Fibroblast of peridontal ligament (primary cell): Measurements from ENCODE around the gene IL9.
"Not testable (repeated sequence)": the region's sequence is repeated elsewhere in the genome, so short reads cannot be mapped to it uniquely, and the experiment has no call there.

Experiments
- DNase-seq: peaks from one replicate; pipeline ENCODE4 v3.0.0-alpha.2; 2010; ENCODE audit errors: extremely low read depth

Gene IL9

DNA sequence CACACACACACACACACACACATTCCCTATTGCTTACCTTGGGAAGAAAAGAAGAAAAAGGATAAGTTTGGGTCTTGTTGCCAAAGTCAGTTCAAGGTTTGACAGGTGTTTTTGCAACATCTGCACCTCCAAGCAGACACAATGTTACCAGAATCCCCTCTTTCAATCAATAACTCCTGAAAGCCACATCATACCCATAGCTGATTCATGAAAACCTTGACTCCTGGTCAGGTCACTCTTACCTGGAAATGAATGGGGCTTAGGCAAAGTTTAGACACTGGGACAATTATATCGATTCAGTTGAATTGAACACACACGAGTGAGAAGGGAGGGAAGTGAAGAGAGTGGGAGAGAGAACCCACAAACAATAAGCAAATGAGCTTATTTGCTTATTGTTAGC is 27.0 kb downstream of the IL9 start:
- no peak for DNase-seq

DNA sequence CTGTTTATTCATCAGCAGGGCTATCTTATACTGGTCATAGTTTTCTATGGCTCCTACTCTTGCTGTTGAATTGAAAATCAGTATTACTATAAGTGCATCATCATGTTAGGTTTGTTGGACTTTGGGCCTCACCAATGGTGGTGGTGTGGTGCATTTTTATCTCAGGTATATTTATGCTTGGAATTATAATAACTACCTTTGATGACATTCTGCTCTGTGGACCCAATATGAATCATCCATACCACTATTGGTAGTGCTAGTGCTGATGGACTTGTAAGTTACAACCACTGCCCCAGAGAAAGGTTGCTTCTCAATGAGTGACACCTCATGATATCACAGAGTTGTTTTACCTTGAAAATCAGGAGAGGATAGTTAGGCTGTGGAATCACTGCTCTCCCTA is 28.0 kb downstream of the IL9 start:
- DNase-seq: no peak

DNA sequence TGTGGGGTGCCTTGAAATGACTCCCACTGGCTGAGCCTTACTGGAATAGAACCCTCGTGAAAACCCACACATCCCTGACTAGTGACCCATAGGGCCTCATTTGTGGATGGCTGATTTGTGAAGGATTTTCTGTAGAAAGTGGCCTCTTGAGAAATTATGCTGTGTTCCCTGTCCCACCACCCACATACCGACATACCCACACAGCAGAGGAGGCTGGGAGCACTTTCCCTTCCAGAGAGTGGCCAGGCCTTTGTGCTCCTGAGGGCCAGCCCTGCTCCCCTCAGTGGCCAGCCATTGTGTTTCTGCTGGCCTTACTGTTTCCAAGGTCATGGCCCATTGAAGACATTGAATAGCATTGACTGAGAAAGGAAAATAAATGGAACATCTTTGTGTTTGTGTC is 29.6 kb downstream of the IL9 start:
- DNase-seq: no peak

DNA sequence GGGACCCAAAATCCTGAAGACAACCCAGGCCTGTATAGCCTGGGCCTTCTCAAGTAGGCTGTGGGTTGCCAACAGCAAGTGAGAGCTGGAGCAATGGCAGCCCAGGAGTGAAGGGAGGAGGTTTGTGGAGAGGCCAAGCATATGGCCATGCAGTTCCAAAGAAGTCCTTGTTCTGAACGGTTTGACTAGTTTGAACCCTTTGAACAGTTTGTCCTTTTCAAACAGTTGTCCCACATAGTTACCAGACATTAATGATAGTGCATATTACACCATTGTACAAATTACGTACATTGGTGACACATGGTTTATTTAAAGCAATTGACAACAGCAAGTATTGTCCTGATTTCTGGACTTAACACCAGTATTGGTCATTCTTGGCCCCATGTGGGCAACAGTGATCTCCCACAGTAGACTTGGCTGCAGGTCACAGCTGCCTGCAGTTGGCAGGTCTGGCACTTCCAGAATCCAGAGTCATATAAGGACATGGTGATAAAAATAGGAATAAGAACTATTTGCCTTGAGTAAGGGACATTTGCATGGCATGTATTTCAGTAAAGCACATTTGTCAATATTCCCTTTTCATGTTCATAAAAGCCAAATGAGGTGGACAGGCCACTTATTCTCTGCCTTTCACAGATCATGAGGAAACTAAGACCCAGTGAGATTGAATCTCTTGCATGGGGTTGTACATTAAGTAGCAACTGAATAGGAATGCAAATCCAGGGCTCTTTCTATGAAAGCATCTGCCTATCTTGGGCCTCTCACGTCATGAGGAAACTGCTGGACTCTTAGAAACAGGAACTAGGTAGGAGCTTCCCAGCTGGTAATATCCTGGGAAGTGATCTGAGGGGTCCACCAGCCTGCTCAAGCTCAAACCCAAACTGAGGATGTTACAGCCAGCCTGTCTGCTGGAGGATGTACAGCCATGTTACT is 30.9 kb downstream of the IL9 start:
- no peak for DNase-seq

DNA sequence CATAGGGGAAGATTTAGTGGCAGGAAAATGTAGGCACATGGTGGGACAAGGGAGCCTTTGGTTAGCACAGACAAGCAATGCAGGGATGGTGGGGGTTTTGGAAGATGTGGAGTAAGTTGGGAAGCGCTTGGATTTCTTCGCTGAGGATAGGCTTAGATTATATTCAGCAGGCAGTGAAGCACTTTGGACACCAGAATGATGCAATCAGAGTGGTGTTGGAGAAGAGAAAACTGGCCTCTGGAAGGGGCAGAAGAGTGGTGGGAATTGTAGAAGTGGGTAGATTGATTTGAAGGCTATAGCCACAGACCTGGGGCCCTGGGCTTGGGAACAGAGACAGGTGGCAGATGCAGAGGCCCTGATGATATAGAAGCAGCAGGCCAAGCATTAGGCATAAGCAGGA is 32.9 kb downstream of the IL9 start:
- no peak for DNase-seq

DNA sequence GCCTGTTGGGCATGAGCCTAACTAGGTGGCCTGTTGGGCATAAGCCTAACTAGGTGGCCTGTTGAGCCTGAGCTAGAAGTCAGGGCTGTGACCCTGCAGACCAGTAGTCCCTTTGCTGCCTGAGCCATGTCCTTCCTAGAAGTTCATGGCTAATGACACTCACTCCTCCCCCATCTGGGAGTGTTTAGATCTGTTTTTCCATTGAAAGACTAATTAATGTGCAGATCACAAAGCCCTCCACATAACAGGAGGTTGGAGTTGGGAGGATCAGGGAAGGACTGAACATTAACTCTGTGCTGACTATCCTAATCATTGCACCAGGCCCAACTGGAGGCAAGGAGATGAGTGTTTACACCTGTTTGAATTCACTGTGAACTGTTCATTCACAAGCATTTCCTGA is 33.6 kb downstream of the IL9 start:
- no peak for DNase-seq

DNA sequence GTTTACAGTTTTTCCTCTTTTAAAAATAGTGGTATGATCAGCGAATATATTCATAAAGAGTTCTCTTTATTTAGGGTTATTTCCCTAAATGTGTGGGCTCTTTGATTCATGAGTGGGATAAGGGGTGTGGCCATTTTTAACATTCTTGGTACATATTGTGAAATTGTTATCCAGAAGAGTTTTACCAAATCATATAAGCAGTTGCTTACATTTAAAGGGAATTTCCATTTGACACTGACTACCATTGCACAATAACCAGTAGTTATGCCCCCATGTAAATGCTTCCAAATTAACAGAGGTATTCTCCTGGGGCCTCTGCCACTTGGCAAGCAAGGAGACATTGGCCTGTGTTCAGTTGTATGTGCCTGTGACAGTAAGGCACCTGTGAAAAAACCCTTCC is 34.0 kb downstream of the IL9 start:
- no peak for DNase-seq

DNA sequence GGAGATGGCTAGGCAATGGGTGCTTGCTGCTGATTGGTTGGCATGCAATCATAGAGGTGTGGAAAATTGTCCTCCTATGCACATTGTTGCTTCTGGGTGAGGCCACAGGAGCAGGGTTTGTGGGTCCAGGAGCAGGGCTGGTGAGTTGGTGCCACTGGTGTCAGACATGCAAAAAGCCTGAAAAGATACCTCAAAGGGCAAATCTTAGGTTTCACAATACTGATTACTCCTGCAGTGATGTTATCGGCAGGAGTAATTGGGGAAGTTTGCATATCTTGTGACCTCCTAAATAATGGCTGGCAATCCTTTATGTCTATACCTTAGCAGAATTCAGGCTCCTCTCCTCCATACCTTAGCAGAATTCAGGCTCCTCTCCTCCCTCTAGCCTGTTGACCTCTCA is 36.0 kb downstream of the IL9 start:
- DNase-seq: no peak

DNA sequence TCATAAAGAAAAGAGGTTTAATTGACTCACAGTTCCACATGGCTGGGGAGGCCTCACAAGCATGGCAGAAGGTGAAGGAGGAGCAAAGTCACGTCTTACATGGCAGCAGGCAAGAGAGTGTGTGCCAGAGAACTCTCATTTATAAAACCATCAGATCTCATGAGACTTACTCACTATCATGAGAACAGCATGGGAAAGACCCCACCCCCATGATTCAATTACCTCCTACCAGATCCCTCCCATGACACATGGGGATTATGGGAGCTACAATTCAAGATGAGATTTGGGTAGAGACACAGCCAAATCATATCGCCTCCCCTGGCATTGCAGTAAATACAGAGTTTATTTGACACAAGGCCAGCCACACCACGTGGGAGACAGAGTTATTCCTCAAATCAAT is 36.5 kb downstream of the IL9 start:
- DNase-seq: not testable (repeated sequence)

DNA sequence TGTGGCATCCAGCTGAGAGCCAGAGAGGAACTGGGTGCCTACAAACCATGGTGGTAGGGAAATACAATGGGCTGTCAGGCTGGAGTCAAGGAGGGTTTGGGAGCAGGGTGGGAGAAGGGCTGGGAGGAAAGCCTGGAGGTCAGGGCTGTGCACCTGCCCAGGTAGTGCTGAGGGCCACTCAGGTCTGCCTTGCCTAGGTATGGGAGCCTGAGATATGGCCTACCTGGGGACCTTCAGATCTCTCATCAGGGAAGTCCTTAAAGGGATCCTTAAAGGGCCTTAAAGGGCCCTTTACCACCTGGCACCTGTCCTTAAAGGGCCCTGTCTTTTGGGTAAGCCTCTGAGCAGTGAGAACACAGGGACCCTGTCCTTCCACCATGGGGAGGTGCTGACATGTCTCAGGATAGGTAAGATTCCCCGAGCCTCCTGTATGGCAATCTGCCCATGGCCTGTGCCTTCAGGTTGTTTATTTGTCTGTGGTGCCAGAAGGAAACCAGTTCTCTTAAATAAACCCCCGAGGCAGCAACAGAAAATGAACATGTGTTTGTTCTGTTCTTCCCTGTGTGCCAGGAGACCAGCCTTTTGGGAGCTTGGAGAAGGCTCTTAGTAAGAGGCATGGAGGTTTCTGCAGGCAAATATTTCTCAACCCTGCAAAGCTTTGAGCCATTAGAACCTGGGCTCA is 37.9 kb downstream of the IL9 start:
- DNase-seq: no peak

DNA sequence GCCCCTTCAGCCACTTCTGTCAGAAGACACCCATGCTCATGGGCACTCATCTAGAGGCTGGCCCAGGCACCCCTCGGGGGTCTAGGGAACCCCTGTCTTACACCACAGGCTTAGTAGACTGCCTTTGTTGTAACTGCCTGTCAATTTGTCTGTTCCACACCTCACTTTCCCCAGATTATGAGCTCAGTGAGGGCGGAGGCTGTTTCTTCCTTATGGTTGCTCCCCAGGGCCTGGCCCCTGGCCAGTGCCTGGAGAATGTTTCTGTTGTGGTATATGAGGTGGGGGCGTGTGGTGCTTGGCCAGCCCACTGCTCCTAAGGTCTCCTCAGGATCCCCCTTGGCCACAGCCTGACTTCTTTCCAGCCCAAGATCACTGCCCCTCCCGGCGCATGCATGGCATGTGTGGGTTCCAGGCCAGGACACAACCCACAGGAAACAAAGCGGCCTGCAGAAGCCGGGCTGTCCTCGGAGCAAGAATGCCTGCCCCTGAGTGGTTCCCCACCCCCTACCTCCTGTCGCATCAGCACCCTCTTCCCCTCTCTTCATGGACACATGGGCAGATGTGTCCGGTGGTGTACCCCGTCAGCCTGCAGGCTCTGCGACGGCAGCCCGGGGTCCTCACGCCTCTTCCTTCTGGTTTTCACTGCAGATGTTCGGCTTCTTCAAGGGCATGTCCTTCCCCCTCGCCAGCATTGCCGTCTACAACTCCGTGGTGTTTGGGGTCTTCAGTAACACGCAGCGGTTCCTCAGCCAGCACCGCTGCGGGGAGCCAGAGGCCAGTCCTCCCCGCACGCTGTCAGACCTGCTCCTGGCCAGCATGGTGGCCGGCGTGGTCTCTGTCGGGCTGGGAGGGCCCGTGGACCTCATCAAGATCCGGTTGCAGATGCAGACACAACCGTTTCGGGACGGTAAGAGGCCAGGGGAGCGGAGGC is 43.5 kb downstream of the IL9 start:
- no peak for DNase-seq

DNA sequence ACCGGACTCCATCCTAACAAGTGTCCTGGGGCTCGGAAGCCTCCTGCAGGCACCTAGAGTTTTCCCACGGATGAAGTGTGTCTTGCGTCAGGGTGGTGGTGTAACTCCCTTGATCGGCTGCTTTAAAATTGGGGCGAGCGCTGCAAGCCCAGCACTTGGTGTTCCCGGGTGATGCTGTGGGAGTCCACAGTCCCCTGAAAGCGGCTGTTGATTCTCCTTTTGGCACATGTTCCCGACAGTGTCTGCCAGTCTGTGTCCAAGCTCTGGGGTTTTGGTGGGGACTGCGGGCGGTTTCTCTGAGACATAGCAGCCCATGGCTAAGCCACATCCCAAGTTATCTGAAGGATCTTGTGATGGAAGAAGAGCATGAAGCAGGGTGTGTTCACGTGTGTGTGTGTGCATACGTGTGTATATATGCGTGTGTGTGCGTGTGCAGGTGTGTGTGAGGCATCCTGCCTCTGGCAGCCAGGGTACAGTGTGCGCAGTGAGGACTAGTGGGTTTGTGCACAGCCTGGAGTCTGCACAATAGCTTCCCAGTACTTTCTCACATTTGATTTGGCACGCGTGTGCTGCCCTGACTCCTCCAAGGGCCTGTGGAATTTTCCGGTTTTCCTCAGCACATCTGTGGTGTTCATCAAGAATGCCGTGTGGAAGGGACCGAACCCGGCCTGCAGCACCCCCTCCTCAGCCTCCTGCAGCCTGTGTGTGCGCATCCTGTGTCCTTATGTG is 44.3 kb downstream of the IL9 start:
- no peak for DNase-seq

DNA sequence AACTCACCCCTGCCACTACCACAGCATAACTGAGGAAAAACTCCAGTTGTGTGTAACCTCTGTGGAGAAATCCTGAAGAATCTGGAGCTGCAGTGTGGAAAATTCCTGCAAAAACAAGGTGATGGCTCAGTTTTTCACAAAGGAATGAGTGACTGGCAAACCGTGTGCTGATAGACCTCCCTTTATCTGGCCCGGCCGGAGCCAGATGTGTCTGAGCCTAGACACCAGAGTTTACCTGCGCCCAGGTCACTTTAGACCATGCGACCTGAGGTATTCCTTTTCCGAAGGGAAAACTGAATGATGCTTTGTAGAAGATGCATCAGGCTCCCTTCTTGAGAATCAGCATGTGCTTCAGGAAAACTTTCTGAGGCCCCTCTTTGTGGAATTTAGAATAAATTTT is 45.0 kb downstream of the IL9 start:
- no peak for DNase-seq

DNA sequence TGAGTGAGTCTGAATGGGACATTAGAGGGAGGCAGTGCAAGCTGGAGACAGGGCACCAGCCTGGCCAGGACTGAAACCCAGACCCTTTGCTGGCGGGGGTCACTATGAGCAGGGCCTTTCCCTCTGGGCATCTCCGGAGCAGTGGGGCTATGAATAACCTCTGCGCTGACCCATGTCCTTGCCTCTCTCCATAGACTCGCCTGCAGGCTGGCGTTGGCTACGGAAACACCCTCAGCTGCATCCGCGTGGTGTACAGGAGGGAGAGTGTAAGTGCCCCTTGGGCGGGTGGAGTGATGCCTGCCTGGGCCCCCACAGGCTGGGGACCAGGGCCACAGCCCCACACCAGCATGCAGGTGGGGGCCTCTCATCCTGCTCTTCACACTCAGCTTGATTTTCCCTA is 45.4 kb downstream of the IL9 start:
- no peak for DNase-seq

DNA sequence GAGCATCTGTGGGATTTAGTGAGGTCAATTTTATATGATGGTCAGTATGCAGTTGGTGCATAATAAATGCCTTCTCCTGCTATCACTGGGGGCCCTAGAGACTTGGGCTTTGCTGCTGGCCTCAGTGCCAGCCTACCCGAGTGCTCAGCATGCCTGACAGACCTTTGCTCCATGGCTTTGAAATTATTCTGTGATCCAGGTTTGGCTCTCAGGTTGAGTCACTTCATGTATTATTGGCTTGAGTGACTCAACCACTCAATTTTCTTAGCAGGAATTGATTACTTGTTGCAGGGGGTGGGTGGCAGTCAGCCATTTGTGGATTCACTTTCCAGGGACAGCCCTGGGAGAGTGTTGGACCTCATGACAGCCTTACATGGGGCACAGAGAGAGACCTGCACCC is 47.7 kb downstream of the IL9 start:
- DNase-seq: no peak

DNA sequence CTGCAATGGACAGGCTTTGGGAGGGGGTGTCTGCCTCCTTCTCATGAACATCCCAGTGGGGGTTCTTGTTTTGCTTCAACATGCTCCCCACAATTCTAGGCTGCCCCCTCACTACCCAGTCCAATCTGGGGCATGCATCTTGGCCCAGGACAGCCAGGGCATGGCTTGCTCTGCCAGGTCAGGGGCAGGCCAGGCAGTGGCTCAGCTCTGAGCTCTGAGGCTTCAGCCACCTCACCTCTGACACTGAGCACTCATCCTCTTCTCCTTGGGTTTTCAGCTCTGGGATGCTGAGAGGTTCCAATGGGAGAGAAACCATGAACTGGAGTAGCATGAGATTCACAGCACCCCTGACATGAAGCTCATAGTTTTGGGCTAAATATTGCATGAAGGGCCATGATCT is 49.3 kb downstream of the IL9 start:
- no peak for DNase-seq

DNA sequence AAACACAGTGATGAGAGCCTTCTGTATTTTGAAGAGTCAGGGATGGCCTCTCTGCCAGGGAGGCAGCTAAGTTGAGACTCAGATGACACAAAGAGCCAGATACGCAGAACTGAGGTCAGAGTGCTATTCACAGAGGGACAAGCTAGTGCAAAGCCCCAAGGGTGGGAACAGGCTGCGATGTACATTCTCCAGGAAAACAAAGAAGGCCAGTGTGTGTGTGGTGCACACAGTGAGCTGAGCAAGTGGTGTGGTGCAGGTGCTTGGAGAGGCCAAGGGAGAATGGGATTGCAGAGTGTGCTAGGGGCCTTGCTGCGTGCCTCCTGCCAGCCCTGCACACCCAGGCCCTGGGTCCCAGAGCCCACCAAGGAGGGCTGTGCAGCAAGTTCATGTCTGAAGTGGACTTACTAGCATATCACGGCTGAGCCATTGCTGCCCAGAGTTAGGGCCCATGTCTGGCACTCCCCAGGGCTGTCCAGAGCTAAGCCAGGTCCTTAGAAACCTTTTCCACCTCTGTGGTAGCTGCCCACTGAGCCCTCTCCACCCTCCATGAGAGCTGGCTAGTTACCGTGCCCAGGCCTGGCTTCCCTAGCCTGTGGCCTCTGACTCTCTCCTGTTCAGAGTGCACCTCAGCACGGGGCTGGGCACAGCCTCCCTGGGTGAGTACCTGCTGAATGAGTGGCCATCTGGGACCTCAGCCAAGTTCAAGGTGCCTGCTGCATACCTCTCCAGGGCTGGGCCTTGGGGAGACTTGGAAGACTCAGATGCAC is 51.9 kb downstream of the IL9 start:
- no peak for DNase-seq

DNA sequence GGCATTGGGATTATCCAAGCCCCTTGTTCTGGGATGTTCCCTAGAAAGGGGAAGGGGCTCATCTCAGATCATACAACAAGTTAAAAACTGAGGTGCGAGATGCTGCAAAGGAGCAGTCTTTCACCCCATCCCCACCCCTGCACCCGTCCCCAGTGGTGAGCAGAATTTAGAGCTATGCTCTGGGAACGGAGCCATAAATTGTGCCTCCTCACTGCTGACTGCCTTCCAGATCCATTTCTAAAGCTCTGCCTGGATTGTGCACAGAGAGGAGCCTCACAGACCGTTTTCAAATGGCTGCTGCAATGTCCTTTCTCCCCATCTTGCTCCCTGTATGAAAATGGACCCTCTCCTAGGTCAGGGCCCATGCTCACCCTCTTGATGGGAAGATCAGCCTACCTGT is 52.9 kb downstream of the IL9 start:
- DNase-seq: no peak
